Choroid plexus epithelial cell (primary cell): Measurements from ENCODE around the gene CIDEA.
A peak's percentile ranks its signal among the peaks of the same experiment; 100 is the strongest.
"Not testable (repeated sequence)": the region's sequence is repeated elsewhere in the genome, so short reads cannot be mapped to it uniquely, and the experiment has no call there.

ENCODE experiments used
- DNase-seq: peaks from one replicate; pipeline ENCODE4 v3.0.0-alpha.2; 2010; ENCODE audit warnings: low read depth
- H3K4me3 ChIP-seq: 2 replicates; pipeline ENCODE4 v1.5.1; 2011; ENCODE audit warnings: low read depth, mild to moderate bottlenecking, control low read depth, low read length, moderate library complexity
- TF ChIP-seq, protein P1 (sequence below): conservative IDR thresholded peaks from 2 replicates; pipeline ENCODE4 v1.5.1; 2011; ENCODE audit warnings: low read depth, mild to moderate bottlenecking, control low read depth, inconsistent platforms, low read length, moderate library complexity

CIDEA gene, protein sequence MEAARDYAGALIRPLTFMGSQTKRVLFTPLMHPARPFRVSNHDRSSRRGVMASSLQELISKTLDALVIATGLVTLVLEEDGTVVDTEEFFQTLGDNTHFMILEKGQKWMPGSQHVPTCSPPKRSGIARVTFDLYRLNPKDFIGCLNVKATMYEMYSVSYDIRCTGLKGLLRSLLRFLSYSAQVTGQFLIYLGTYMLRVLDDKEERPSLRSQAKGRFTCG

GRCh38 chr18:12254136-12254819 is at the start of gene CIDEA:
Gene CIDEA (plus strand): TSS chr18:12254361. CDS start chr18:12254384, 23 bp downstream.
- no peak for DNase-seq
- peak within 1 kb of the TSS; percentile 39 for H3K4me3 ChIP-seq
- TF ChIP-seq, protein P1, sequence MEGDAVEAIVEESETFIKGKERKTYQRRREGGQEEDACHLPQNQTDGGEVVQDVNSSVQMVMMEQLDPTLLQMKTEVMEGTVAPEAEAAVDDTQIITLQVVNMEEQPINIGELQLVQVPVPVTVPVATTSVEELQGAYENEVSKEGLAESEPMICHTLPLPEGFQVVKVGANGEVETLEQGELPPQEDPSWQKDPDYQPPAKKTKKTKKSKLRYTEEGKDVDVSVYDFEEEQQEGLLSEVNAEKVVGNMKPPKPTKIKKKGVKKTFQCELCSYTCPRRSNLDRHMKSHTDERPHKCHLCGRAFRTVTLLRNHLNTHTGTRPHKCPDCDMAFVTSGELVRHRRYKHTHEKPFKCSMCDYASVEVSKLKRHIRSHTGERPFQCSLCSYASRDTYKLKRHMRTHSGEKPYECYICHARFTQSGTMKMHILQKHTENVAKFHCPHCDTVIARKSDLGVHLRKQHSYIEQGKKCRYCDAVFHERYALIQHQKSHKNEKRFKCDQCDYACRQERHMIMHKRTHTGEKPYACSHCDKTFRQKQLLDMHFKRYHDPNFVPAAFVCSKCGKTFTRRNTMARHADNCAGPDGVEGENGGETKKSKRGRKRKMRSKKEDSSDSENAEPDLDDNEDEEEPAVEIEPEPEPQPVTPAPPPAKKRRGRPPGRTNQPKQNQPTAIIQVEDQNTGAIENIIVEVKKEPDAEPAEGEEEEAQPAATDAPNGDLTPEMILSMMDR: no peak

- DNase-seq, H3K4me3 ChIP-seq: not testable (repeated sequence)
Measured at GRCh38 chr18:12208296-12209153, 45.6 kb upstream of the CIDEA start.

DNA sequence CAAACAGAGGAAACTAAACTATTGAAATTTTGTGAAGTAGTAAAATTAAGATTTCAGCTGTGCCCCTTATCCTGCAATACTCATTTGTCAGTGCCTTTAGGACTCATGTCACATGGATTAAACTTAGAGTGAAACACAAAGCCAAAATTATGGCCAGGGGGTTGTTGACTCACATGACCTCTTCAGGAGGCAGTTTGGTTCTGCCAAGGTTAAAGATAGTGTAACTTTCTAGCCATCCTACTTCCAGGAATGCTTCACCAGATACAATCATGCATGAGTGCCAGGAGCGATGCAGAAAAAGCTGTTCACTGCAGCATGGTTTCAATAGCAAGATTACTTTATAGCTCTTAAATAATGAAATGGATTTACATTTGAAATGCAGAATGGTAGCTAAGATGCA is 41.9 kb upstream of the CIDEA start:
- H3K4me3 ChIP-seq, DNase-seq: not testable (repeated sequence)

DNA sequence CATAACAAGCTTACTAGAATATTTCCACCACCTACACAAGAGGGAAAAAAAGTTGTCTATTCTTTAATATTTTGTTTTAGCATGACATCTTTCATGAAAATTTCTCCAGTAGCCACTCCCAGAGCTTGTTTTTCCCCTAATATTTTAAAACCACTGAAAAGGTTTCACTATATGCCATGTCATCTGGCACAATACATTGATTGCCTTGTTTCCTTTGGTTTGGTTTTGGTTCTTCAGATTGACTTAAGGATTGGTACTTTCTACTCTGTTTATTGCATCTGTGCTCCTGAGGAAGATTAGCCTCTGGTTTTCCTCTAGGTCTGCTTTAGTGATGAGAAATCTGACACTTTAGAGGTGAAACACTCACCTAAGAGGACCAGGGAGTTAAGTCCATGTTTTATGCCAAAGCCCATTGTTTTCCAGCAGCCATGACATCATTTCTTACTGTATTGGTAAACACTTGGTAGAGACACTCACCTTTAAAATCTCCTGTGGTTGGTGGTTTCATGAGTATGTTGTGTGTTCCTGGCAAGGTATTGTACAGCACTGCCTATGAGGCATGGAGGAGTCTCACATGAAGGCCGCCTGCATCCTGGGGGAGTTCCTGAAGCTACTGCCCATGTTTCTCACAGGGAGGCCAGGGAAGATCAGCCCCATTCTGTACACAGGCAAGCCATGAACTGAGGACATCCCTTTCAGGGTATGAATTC is 39.7 kb upstream of the CIDEA start:
- peak; percentile 8 for DNase-seq
- not testable (repeated sequence) for H3K4me3 ChIP-seq

GRCh38 chr18:12216471-12216870 is 37.7 kb upstream of the CIDEA start:
- DNase-seq: not testable (repeated sequence)

GRCh38 chr18:12218603-12219002 is 35.6 kb upstream of the CIDEA start:
- peak; percentile 8 for DNase-seq
- not testable (repeated sequence) for H3K4me3 ChIP-seq

More at GRCh38 chr18:12216471-12216870, 37.7 kb upstream of the CIDEA start:
- H3K4me3 ChIP-seq: not testable (repeated sequence)

- not testable (repeated sequence) for DNase-seq, H3K4me3 ChIP-seq
Measured at GRCh38 chr18:12222041-12222440, 32.1 kb upstream of the CIDEA start.

DNA sequence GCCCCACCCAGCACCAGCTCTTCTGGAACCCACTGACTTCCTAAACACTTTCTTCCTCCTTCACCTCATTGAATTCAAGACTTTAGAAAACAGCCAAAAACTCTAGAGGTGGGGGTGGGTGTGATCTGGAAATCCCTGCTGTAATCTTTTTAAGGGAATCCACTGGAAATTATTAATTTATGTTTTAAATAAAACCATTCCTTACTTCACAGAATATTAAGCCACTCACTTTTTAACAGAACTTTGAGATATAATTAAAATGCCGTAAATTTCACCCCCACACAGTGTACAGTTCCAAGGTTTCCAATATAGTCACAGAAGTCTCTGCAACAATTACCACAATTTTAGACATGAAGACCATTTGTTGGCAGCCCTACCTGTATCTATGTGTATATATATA is 30.8 kb upstream of the CIDEA start:
- DNase-seq, H3K4me3 ChIP-seq: not testable (repeated sequence)

GRCh38 chr18:12226807-12227206 is 27.4 kb upstream of the CIDEA start:
- DNase-seq: peak; percentile 19
- H3K4me3 ChIP-seq: not testable (repeated sequence)

DNA sequence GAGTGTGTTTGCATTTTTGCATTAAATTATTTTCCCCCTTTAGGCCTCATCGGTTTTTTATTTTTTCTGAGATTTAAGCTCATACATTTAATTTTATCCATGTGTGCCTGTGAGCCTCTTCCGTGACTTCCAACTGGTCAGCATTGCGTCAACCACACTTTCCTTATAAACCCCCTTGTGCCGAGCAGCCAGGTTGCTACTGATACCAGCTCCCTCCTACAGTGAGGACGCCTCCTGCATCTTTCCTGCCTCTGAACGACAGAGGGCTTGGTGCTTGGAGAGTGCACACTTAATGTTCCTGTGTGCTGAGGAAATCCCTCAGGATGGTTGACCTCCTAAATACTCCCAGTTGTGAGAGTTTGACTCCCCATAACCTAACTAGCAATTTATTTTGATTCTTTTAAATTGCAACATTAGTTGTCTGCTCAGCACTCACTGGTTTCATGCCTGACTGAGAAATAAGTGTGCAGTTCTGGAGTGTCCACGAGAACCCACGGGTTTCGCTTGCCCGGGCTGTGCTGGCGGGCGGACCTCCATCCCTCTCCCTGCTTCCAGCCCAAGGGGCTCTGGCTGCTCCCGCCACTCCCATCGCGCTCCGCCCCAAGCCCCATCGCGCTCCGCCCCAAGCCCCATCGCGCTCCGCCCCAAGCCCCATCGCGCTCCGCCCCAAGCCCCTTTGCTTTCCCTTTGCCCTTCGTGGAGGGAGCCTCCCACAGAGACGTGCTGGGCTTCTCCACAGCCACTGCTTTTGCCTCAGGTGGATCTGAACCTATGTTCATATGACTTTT is 26.6 kb upstream of the CIDEA start:
- not testable (repeated sequence) for H3K4me3 ChIP-seq
- DNase-seq: peak; percentile 40

GRCh38 chr18:12228308-12228707 is 25.9 kb upstream of the CIDEA start:
- H3K4me3 ChIP-seq, DNase-seq: not testable (repeated sequence)

DNA sequence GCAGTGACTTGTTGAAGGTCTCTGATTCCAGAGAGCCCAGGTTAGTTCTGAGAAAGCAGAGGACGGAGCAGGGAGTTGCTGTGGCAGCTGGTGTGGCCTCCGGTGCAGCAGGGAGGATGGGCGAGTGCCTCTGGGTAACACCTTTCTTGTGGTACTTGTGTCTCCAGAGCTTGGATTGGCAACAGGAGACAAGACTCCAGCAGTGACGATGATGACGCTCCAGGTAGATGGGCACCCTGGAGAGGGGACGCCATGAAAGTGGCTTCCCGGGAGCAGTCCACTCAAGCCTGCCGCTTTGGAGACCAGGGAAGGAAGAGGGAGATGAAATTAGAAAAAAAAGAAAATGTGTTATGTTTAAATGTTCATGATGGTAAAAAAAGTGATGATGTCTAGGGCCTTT is 23.6 kb upstream of the CIDEA start:
- DNase-seq, H3K4me3 ChIP-seq: not testable (repeated sequence)
